DMS53 treated with DMSO at 0.1 percent for 48 hours (cell line): ENCODE measurements around the gene AKT1.
"Not testable (repeated sequence)": the region's sequence is repeated elsewhere in the genome, so short reads cannot be mapped to it uniquely, and the experiment has no call there.

Experiments used
- DNase-seq: peaks from one replicate; lab custom pipeline; 2025; ENCODE audit not compliant: unreplicated experiment; lab: John Stamatoyannopoulos, UW

Gene AKT1

DNA sequence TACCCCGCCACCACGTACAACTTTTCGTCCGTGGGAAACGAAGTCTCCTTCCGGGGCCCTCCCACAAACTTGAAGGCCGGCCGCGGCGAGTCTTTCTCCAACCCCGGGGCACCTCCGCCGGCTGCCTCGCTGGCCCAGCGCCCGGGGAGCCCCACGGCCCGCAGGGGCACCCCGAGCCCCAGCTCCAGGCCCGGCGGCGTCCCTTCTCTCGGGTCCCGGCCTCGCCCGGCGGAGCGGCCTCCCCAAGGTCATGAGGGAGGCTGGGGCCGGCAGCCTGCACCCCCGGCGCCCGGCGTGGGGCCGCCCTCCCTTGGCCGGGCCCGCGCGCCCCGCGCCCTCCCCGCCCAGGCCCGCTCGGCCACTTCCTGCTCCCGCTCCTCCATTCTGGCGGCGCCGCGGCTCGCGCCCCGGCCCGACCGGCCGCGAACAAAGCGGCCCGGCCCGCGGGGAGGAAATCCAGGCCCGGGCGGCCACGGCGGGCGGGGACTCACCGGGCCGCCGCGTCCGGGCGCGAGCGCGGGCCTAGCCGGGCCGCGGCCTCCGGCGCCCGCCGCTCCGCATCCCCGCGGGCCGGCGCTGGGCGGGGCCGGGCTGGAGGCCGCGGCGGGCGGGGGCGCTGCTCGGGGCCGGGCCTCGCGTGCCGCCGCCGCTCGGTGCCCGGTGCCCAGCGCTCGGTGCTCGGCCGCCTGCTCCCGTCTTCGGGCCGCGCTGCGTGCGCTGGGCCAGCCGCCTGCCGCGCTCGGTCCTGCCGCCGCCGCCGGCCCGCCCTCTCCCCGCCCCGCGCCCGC is at the start of gene AKT1:
Gene AKT1, minus strand, starts transcription at position 756 of the 788 bp plus-strand sequence. CDS start 3,105 bp downstream, outside the sequence.
- DNase-seq: no peak

DNA sequence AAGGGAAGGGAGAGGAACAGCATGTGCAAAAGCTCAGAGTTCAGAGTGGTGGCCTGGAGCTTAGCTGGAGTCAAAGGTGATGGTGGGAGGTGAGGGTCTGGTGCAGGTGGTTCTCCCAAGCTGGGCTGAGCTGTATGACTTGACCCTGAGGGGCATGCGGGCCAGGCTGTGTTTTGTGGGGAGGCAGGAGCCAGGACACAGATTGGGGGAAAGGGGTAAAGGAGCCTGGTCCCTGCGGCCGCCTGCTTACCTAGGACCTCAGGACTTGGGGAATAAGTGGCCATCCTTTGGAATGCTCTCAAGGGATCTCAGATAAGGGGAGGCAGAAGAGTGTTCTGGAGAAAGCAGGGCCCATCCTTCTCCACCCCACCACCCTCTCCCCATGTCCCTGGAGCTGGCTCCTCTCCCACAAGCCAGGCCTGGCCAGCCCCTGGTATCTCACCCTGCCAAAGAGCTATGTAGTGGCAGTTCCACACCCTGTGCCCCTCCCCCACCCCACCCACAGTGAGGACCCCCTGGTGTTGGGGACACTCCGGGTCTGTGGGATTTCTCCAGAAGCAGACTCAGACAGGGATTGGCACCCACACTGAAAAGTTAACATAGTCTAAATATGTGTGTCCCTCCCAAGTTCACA is 49.6 kb upstream of the AKT1 start:
- no peak for DNase-seq

DNA sequence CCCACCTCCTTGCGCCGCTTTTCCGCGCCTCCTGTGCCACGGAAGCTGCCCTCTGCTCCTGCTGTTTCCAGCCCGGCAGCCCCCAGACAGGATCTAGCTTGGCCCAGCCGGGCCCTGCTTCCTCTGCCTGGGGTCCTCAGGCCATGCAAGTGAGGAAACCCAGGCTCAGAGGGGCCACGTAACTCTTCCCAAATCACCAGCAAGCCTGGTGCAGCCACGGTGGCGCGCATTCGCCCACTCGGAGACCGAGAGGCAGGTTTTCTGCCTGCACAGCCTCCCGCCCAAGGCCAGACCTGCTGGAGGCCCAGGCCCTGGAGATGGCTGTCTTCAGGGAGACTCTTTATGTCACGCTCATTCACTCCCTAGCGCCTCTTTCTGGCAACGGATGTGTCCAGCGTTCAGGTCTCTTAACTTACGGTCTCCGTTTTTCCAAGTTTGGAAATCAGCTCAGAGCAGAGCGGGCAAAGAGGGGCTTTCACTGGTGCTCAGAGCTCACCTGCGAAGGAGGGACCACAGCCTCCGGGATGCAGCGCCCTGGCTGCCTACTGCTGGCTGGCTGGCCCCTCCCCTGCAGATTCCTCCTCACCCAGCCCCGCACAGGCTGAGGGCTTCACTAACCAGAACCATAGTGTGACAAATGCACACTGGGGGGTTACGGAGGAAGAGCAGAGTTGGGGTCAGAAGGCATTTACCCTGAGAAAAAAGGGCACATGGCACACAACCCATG is 48.9 kb upstream of the AKT1 start:
- DNase-seq: no peak

- DNase-seq: no peak
These were observed 48.1 kb upstream of the AKT1 start for GRCh38 chr14:104843442-104844305.

GRCh38 chr14:104843006-104843405 is 47.5 kb upstream of the AKT1 start:
- DNase-seq: no peak

DNA sequence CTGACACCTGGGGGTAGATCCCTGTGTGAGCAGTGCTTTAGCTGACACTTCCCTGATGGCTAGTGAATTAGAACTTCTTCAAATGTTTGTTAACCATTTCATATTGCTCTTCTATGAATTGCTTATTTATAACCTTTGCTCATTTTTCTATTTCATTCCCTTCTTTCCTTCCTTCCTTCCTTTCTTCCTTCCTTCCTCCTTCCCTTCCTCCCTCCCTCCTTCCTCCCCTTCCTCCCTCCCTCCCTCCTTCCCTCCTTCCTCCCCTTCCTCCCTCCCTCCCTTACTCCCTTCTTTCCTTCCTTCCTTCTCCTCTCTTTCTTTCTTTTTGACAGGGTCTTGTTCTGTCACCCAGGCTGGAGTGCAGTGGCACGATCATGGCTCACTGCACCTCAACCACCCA is 46.2 kb upstream of the AKT1 start:
- no peak for DNase-seq

- DNase-seq: not testable (repeated sequence)
These were observed 40.8 kb upstream of the AKT1 start for GRCh38 chr14:104836171-104836935.

DNA sequence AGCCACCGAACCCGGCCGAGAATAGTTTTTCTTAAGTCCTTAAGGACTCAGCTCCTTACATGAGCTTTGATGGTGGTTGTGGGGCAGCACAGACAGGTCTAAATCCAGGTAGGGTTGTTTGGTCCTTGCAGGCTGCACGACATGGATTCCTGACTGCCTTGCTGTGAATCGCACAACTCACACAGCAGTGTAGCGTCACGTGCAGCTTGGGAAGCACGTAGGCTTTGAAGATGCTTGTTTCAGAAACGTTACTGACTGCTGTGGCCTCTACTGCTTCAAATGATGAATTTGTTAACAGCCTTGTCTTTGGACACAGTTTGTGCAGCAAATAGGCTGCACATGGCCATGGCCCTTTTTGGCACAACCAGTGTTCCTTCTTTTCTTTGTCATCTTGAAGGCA is 35.2 kb upstream of the AKT1 start:
- DNase-seq: no peak

DNA sequence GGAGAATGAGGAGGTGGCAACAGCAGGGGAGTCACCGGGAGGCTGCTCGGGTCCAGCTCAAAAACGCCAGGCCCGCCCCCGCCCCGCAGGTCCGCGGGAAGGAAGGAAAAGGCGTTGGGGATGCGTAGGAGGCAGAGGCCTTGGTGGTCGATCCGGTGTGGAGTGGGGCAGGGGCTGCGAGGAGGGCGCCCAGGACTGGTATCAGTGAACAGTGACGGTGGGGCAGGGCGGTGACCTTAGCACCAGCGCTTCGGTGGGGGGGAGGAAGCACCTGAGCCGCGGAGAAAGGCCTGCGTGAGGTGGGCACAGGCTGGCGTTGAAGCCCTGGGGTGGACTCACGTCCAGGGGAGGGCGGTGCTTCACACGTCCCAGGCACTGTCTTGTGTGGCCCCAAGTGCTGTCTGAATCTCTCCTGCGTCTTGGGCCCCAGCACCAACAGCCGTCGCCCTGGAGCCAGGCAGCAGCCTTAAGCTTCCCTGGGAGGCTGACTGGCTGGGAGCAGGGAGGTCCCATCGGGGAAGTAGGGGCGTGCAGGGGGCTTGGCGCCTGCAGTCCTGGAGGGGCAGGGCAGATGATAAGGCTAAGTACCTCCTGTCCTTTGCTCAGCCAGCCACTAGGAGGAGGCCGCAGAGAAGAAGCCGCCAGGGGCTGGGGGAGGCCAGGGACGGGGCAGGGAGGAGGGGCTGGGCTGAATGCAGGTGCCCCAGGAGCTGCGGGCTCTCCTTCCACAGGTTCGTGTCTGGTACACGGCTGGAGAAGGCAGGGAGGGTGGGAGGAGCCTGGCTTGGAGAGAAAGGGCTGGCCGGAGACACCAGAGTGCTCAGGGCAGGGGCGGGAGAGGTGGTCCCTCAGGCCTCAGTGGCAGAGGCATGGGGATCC is 31.9 kb upstream of the AKT1 start:
- DNase-seq: peak; percentile 47

- DNase-seq: no peak
These were observed 31.3 kb upstream of the AKT1 start for GRCh38 chr14:104826861-104827176.

DNA sequence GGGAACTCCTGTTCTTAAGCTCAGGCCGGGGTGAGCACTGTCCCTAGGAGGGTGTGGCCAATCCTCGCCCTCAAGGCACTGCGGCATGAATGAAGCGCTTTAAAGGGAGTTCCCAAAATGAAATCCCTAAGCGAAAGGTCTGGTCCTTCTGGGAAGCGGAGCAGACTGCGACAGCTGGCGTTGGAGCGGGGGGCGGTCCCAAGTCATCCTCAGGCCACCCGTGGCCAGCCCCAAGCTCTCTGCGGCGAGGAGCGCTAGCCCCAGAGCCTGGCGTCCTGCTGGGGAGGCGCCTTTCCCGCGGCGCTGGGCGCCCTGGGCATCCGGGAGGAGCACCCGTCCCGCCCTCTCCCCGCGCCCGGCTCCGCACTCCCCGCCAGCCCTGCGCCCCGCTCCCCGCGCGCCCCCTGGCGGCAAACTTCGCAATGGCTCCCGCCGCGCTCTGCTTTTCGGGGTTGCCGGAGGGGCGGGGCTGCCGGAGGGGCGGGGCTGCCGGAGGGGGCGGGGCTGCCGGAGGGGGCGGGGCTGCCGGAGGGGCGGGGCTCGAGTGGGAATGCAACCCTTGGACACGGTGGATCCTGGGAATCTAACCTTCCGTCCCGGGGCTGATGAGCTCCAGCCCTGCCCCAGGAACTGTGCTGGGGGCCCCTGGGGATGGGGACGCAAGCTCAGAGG is 30.8 kb upstream of the AKT1 start:
- peak; percentile 35 for DNase-seq

- no peak for DNase-seq
These were observed 28.9 kb upstream of the AKT1 start for GRCh38 chr14:104824353-104824997.

DNA sequence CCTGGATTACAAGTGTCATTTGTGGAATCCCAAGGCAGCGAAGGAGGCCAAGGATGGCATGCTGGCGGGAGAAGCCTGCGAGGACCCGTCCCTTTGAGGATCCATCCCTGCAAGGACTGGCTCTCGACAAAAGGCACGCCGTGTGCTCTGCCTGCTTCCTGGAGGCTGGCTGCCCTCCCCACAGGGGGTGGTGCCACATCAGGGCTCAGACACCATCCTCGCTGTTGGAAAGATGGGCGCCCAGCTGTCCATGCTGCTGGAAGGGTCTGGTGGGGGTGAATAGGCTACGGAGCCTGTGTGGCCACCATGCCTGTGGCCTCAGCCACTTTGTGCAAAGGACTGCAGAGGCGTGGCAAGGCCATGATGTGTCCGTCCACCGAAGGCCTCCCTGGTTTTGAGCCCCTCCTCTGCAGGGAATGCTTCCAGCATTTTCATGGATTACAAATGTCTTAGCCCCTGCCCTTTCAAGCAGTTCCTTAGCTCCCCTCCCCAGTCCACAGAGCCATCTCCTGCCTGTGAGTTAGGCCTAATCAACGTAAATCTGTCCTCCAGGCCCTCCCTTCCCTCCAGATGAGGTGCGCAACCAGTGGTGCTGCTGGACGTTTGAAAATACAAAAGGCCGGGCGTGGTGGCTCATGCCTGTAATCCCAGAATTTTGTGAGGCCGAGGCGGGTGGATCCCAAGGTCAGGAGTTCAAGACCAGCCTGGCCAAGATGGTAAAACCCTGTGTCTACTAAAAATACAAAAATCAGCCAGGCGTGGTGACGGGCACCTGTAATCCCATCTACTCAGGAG is 27.5 kb upstream of the AKT1 start:
- no peak for DNase-seq

DNA sequence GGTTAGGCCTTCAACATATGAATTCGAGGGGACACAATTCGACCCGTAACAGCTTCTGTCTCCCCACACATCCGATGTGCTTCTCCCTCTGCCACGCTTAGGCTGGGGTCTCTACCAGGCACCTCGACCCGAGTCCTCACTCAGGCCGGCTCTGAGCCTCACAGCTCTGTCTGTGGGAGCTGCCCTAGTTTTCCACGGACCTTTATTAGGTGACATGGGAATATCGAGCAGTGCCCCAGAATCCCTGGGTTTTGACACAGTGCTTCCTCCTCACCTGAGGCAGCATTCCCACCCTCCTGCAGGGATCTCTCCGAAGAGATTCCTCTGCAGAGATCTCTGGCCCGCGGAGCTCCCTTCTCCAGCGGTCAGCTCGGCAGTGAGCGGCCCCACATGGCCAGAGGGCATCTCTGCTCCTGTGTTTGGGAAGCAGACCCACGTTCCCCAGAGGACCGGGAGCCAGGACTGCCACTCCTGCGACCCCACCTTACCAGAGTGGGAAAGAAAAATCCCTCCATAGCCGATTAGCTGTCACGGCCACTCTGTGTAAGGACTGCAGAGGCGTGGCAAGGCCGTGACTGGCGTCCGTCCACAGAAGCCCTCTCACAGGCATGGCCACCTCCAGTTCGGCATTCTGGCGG is 26.5 kb upstream of the AKT1 start:
- no peak for DNase-seq

DNA sequence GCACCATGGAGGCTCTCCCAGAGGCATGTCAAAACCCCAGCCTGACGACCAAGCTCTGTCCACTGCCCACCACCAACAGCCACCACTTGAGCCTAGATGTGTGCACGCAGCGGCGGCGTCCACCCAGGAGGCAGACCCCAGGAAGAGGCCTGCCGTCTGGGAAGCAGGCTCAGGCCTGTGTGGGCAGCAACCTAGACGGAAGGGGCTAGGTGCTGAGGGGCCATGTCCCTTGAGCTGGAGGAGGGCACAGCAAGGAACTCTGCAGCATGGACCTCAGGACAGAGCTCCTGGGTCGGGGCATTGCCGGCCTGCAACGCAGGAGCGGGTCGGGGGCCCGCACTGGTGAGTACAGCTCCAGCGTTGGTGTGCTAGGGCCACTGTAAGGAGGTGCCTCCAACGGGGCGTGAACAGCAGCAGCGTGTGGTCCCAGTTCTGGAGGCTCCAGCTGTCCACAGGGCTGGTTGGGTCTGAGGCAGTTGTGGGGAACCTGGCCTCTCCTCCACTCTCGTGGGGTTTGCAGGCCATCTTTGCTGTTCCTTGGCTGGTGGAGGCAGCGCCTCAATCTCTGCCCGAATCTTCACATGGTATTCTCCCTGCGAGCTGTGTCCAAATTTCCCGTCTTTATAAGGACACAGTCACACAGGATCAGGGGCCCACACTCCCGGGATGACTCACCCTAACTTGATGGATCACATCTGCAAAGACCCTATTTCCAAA is 25.8 kb upstream of the AKT1 start:
- DNase-seq: no peak

DNA sequence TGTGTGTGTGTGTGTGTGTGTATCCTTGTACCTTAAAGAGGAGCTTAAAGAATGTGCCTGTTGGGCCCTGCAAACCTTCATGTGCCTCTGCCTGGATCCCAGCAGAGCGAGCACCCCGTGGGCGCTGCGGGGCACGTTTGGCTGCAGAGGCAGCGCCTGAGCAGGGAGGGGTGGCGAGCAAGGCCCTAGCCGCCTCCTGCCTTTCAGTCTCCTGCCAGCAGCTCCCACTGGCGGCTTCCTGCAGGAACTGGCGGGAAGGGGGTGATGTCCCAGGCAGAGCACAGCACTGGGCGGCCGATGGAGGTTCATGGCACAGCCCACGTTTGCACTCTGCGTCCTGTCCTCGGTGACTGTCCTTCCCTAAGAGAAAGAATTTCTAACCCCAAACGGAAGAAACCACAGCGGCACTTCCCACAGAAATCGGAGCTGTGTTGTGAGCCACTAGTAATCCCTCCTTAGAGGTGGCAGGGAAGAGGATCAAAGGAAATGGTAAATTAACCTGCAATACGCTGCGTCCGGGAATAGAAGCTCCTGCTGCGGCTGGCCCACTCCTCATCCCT is 25.2 kb upstream of the AKT1 start:
- no peak for DNase-seq
